Uterus (tissue), 4 donors: ENCODE results near the gene DGKD. TPM values are rescaled to one million over a fixed set of nuclear protein-coding genes. Genes with fewer than 3 reads are reported as not detected.

Experiments
- DNase-seq, 2 donors: peaks; one replicate each; pipeline ENCODE4 v3.0.0-alpha.2; 2019 to 2020
- H3K27ac ChIP-seq, 2 donors: fragments of 200-600 bp; sonication (generic); 1 replicate in 1 of 2; 2 replicates in 1 of 2; pipeline ENCODE4 v1.5.1; 2016 to 2018
- H3K27me3 ChIP-seq, 2 donors: fragments of 200-600 bp; sonication (generic); one replicate each; pipeline ENCODE4 v1.5.1; 2018 to 2019; ENCODE audit warnings: control low read depth in 1 of 2
- H3K36me3 ChIP-seq, 2 donors: fragments of 200-600 bp; sonication (generic); one replicate each; pipeline ENCODE4 v1.5.1; 2019; ENCODE audit warnings: control low read depth in 1 of 2
- H3K4me1 ChIP-seq, 2 donors: fragments of 200-600 bp; sonication (generic); one replicate each; pipeline ENCODE4 v1.5.1; 2018 to 2019; ENCODE audit warnings: control low read depth in 1 of 2
- H3K4me3 ChIP-seq, 2 donors: fragments of 200-600 bp; sonication (generic); 1 replicate in 1 of 2; 2 replicates in 1 of 2; pipeline ENCODE4 v1.5.1; 2018 to 2019; ENCODE audit warnings: mild to moderate bottlenecking in 1 of 2
- H3K9me3 ChIP-seq, 2 donors: fragments of 200-600 bp; sonication (generic); one replicate each; pipeline ENCODE4 v1.5.1; 2019; ENCODE audit warnings: control low read depth in 1 of 2
- POLR2A ChIP-seq, 2 donors: fragments of 450-650 bp; IDR thresholded peaks; one replicate each; pipeline ENCODE4 v1.6.1; 2016; ENCODE audit warnings: antibody characterized with exemption in 2 of 2, mild to moderate bottlenecking in 1 of 2, moderate library complexity in 1 of 2
- intact Hi-C: fragments of 100-400 bp; cut with DNase I; formaldehyde crosslinking; loops from one replicate; pipeline ENCODE4 v1.15.1; 2023; ENCODE audit warnings: low total_unique reads
- total RNA-seq, 4 donors: library from RNA; depleted of rRNA in 3 of 4; stranded (reverse); fragments of >200 nt in 3 of 4; gene quantifications; one replicate each; pipeline versions ENCODE4 v1.1.0 to v1.2.4, GENCODE V29; 2014 to 2023
- TF ChIP-seq, protein P1 (sequence below), 4 experiments: fragments of 200-600 bp in 2 of 4; fragments of 450-650 bp in 2 of 4; sonication (generic) in 2 of 4; IDR thresholded peaks; one replicate each; pipeline ENCODE4 v1.5.1; 2016 to 2019; ENCODE audit warnings: antibody characterized with exemption in 4 of 4, mild to moderate bottlenecking in 2 of 4, moderate library complexity in 1 of 4
- donor health status: DM: yes; HTN: yes; CAD: no.

Gene DGKD
- total RNA-seq, 4 donors from 2014 or later, result 5.0 to 46.1 (median 28.0) TPM

DNA sequence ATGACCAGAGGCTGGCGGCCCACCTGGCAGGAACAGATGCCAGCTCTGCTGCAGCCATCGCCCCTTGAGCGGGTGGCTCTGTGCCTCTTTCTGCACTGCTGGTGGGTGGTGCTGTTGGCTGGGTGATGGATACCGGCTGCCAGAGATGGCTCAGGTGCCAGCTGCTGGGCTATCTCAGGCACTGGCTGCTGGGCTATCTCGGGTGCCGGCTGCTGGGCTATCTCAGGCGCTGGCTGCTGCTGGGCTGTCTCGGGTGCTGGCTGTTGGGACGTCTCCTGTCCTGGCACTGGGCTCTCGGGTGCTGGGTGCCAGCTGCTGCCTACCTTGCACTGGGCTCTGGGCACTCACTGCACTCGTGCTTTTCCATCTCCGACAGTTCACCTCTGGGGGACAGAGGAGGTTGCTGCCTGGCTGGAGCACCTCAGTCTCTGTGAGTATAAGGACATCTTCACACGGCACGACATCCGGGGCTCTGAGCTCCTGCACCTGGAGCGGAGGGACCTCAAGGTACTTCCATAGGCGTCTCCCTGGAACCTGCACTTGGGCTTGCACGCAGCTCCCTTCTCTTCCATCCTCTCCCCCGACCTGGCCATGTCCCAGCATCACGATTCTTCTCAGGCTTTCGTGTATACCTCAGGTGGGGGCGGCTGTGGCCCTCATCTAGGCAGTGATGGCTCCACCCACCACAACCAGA, 113.9 kb downstream of the DGKD start:
- TF ChIP-seq, protein P1, sequence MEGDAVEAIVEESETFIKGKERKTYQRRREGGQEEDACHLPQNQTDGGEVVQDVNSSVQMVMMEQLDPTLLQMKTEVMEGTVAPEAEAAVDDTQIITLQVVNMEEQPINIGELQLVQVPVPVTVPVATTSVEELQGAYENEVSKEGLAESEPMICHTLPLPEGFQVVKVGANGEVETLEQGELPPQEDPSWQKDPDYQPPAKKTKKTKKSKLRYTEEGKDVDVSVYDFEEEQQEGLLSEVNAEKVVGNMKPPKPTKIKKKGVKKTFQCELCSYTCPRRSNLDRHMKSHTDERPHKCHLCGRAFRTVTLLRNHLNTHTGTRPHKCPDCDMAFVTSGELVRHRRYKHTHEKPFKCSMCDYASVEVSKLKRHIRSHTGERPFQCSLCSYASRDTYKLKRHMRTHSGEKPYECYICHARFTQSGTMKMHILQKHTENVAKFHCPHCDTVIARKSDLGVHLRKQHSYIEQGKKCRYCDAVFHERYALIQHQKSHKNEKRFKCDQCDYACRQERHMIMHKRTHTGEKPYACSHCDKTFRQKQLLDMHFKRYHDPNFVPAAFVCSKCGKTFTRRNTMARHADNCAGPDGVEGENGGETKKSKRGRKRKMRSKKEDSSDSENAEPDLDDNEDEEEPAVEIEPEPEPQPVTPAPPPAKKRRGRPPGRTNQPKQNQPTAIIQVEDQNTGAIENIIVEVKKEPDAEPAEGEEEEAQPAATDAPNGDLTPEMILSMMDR (IDR thresholded peaks at IDR 0.05), result no peak
- no peak for TF ChIP-seq POLR2A (IDR thresholded peaks at IDR 0.05)
- intact Hi-C loops, result no loop called here
- Histone ChIP-seq H3K4me3 (no peak overlapping the region), H3K36me3 (no peaks in the 10 kb centered on the region), H3K27me3 (no peaks in the 10 kb centered on the region), H3K27ac (no peak overlapping the region), H3K9me3 (no peaks in the 10 kb centered on the region), H3K4me1 (no peaks in the 10 kb centered on the region)
- DNase-seq, result peak in 1 of 2 donors; percentile 13

DNA sequence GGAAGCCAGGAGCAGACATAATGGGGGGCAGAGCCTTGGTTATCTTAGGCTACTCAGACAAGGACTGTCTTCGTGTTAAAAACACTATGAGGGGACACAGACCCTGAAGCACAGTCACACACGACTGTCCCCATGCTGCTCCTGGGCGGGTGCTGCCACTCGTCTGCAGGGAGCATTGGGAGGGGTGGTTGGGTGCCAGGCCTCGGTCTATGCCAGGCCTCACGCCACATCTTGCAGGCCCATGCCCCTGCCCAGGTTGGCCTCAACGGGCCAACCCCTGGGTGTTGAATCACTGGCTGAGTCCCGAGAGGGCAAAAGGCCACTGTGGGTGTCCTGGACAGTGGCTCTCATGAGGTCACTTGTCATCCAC, 114.4 kb downstream of the DGKD start:
- TF ChIP-seq POLR2A (IDR thresholded peaks at IDR 0.05), result no peak
- TF ChIP-seq, protein P1 (IDR thresholded peaks at IDR 0.05), result no peak
- Histone ChIP-seq H3K36me3 (no peaks in the 10 kb centered on the region), H3K4me3 (no peak overlapping the region), H3K27ac (peak overlapping the region in 1 of 2 donors; percentile 65), H3K4me1 (no peaks in the 10 kb centered on the region), H3K9me3 (no peaks in the 10 kb centered on the region), H3K27me3 (no peaks in the 10 kb centered on the region)
- DNase-seq, result peak in 1 of 2 donors; percentile 12
- intact Hi-C loops, result no loop called here

DNA sequence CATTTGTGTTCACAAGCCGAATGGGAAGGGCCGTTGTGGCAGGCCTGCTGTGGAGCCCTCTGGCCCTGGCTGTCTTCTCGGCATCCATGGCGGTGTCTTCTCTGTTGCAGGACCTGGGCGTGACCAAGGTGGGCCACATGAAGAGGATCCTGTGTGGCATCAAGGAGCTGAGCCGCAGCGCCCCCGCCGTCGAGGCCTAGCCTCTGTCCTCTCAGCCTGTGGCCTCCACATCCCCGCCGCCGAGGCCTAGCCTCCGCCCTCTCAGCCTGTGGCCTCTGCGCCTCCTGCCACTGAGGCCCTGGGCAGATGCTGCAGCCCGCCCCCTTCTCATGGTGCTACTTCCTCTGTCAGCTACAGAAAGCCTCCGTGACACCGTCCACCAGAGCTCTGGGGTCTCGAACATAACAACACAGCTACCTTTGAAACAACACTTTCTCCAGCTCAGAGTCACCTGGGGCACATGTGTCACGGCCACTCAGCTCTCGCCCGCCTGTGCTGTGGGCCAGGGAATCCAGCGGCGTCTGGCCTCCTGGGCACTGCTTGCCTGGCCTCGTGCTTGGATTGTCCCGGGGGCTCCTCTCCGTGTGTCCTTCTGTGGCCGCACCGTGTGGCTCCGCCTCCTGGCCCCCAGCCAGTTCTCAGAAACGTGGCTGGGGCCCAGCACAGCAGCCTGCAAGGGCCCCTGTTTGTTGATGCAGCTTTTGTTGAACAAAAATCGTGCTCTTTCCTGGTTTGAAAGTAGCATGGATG, 115.1 kb downstream of the DGKD start:
- no peak overlapping the region for H3K4me3 ChIP-seq
- H3K4me1 ChIP-seq, result no peaks in the 10 kb centered on the region
- TF ChIP-seq, protein P1 (IDR thresholded peaks at IDR 0.05), result no peak
- TF ChIP-seq POLR2A (IDR thresholded peaks at IDR 0.05), result no peak
- intact Hi-C loops, result no loop called here
- H3K36me3 ChIP-seq, result no peaks in the 10 kb centered on the region
- H3K27me3 ChIP-seq, result no peaks in the 10 kb centered on the region
- H3K9me3 ChIP-seq, result no peaks in the 10 kb centered on the region
- peak overlapping the region; percentile 38 to 65 for H3K27ac ChIP-seq
- DNase-seq, result peak in 1 of 2 donors; percentile 23

DNA sequence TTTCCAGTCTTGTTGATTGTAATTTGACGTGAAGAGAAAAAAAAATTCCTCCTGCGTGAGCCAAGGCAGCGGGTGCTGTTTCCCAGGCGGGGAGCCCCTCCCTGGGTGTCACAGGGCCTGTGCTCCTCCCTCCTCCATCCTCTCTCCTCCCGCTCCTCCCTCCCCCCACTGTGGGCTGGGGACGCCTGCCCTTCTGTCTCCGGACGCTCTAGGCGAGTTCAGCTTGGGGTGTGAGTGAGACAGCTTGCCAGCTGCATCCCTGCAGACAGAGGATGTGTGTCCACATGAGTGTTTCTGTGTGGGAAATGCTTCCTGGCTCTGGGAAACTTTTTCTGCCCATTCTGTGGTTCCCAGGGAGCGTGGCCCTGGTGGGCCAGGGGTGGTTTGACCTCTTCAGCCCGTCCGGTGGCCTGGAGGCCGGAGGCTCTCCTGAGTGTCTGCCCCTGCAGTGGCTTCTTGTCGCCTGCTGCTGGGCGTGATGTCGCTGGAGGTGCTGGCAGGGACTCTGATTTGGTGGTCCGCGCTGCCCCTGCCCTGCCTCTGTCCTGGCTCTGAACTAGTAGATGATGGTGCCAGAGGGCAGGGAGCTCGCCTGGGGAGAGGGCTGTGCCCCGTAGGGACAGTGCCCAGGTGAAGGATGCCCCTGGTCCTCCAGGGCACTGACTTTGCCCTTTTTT, 115.9 kb downstream of the DGKD start:
- DNase-seq, result peak; percentile 48 to 53
- Histone ChIP-seq H3K4me3 (no peak overlapping the region), H3K4me1 (no peaks in the 10 kb centered on the region), H3K9me3 (no peaks in the 10 kb centered on the region), H3K36me3 (no peaks in the 10 kb centered on the region), H3K27ac (peak overlapping the region; percentile 38 to 65), H3K27me3 (no peaks in the 10 kb centered on the region)
- intact Hi-C loops, result no loop called here
- TF ChIP-seq, protein P1 (IDR thresholded peaks at IDR 0.05), result no peak
- TF ChIP-seq POLR2A (IDR thresholded peaks at IDR 0.05), result no peak

DNA sequence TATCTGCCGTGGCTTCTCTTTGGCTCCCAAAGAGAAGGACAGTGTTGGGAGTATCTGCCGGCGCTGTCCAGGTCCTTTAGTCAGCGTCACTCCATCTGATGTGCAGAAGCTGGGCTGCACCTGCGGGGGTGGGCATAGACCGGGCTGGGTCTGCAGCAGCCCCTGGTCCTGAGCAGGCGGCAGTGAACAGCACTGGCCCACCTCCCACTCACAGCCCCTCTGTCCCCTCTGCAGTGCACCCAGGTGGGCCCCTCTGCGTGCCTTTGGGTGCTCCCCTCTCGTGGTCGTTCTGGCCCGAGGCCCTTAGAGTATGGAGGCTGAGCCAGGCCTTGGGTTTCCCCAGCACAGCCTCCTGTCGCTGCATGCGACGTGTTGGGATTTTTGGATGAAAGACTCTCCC, 116.5 kb downstream of the DGKD start:
- H3K9me3 ChIP-seq, result no peaks in the 10 kb centered on the region
- no peaks in the 10 kb centered on the region for H3K36me3 ChIP-seq
- TF ChIP-seq, protein P1 (IDR thresholded peaks at IDR 0.05), result no peak
- no peak for TF ChIP-seq POLR2A (IDR thresholded peaks at IDR 0.05)
- no peak overlapping the region for H3K4me3 ChIP-seq
- DNase-seq, result peak in 1 of 2 donors; percentile 10
- no peaks in the 10 kb centered on the region for H3K4me1 ChIP-seq
- peak overlapping the region; percentile 38 to 65 for H3K27ac ChIP-seq
- intact Hi-C loops, result no loop called here
- no peaks in the 10 kb centered on the region for H3K27me3 ChIP-seq
